GM21528 (cell line): ENCODE measurements around the gene PLCL2.

Experiments
- ATAC-seq: cut with Tn5 transposase; IDR thresholded peaks from one replicate; pipeline ENCODE4 v1.9.1; 2021; ENCODE audit warnings: mild to moderate bottlenecking, moderate library complexity; ENCODE audit not compliant: unreplicated experiment, low FRiP score

The PLCL2 gene

GRCh38 chr3:16884748-16885592 lies at the start of gene PLCL2:
TSS of gene PLCL2 (plus strand) at chr3:16884955. CDS start at chr3:16885040, 85 bp downstream.
- peak; percentile 41 for ATAC-seq

GRCh38 chr3:16836505-16837237 lies 48.1 kb upstream of the PLCL2 start:
- no peak for ATAC-seq

GRCh38 chr3:16837602-16838001 lies 47.2 kb upstream of the PLCL2 start:
- ATAC-seq, result no peak

GRCh38 chr3:16838561-16838960 lies 46.2 kb upstream of the PLCL2 start:
- ATAC-seq, result no peak

GRCh38 chr3:16839271-16840100 lies 45.3 kb upstream of the PLCL2 start:
- no peak for ATAC-seq

- ATAC-seq, result no peak
Measured at GRCh38 chr3:16840101-16840424, 44.7 kb upstream of the PLCL2 start.

- ATAC-seq, result no peak
Measured at GRCh38 chr3:16841041-16841753, 43.6 kb upstream of the PLCL2 start.

GRCh38 chr3:16841904-16842271 lies 42.9 kb upstream of the PLCL2 start:
- ATAC-seq, result peak; percentile 66

GRCh38 chr3:16842272-16843270 lies 42.2 kb upstream of the PLCL2 start:
- peak; percentile 73 for ATAC-seq

GRCh38 chr3:16844222-16844621 lies 40.5 kb upstream of the PLCL2 start:
- ATAC-seq, result no peak

GRCh38 chr3:16844791-16845190 lies 40.0 kb upstream of the PLCL2 start:
- no peak for ATAC-seq

- no peak for ATAC-seq
Measured at GRCh38 chr3:16846373-16847080, 38.2 kb upstream of the PLCL2 start.

- ATAC-seq, result no peak
Measured at GRCh38 chr3:16848007-16848406, 36.7 kb upstream of the PLCL2 start.

- peak; percentile 69 for ATAC-seq
Measured at GRCh38 chr3:16849229-16849628, 35.5 kb upstream of the PLCL2 start.

GRCh38 chr3:16849795-16850194 lies 35.0 kb upstream of the PLCL2 start:
- ATAC-seq, result peak; percentile 41

- no peak for ATAC-seq
Measured at GRCh38 chr3:16855497-16855896, 29.3 kb upstream of the PLCL2 start.

- no peak for ATAC-seq
Measured at GRCh38 chr3:16860234-16860633, 24.5 kb upstream of the PLCL2 start.

GRCh38 chr3:16861432-16861831 lies 23.3 kb upstream of the PLCL2 start:
- no peak for ATAC-seq
